SK-N-SH treated with all-trans-retinoic acid at 6 μM for 48 hours (cell line): ENCODE results near the gene DNAJB1.

ENCODE experiments used
- CSDC2 ChIP-seq: fragments of 250-450 bp; sonication (Bioruptor Pico); IDR thresholded peaks from 2 replicates; pipeline ENCODE4 v1.5.0; 2020; ENCODE audit warnings: mild to moderate bottlenecking, moderate library complexity
- GLIS3 ChIP-seq: fragments of 250-450 bp; sonication (Bioruptor Pico); IDR thresholded peaks from 2 replicates; pipeline ENCODE4 v1.5.0; 2020; ENCODE audit warnings: mild to moderate bottlenecking, moderate library complexity
- OSR1 ChIP-seq: fragments of 250-450 bp; sonication (Bioruptor Pico); IDR thresholded peaks from 2 replicates; pipeline ENCODE4 v1.8.0; 2022; ENCODE audit warnings: moderate library complexity, mild to moderate bottlenecking, inconsistent platforms
- PATZ1 ChIP-seq: fragments of 250-450 bp; sonication (Bioruptor Pico); IDR thresholded peaks from 2 replicates; pipeline ENCODE4 v1.8.0; 2020; ENCODE audit warnings: mild to moderate bottlenecking, moderate library complexity, borderline replicate concordance
- PPARA ChIP-seq: fragments of 250-450 bp; sonication (Bioruptor Pico); IDR thresholded peaks from 2 replicates; pipeline ENCODE4 v1.5.0; 2020; ENCODE audit warnings: mild to moderate bottlenecking, borderline replicate concordance
- ZC3H10 ChIP-seq: fragments of 250-450 bp; sonication (Bioruptor Pico); IDR thresholded peaks from 2 replicates; pipeline ENCODE4 v1.5.1; 2021; ENCODE audit warnings: mild to moderate bottlenecking, moderate library complexity
- ZNF70 ChIP-seq: fragments of 450-650 bp; formaldehyde crosslinking; IDR thresholded peaks from 2 replicates; pipeline ENCODE4 v1.5.0; 2020; ENCODE audit warnings: mild to moderate bottlenecking, moderate library complexity

- no peak for TF ChIP-seq ZNF70 (CRISPR knock-in tag)
- no peak for TF ChIP-seq GLIS3 (CRISPR knock-in tag)
- TF ChIP-seq OSR1: no peak
- no peak for TF ChIP-seq CSDC2
- TF ChIP-seq PPARA: no peak
- TF ChIP-seq ZC3H10 (CRISPR knock-in tag): no peak
- no peak for TF ChIP-seq PATZ1
These were observed 7.0 kb downstream of the DNAJB1 start for GRCh38 chr19:14511229-14511593.
